Brain microvascular endothelial cell (primary cell): ENCODE measurements around the gene USH2A.

Experiments used
- DNase-seq: peaks from one replicate; pipeline ENCODE4 v3.0.0-alpha.2; 2020
- H3K27ac ChIP-seq: fragments of 250-450 bp; sonication (Bioruptor Pico); 2 replicates; pipeline ENCODE4 v1.5.1; 2020; ENCODE audit warnings: mild to moderate bottlenecking, moderate library complexity
- H3K27me3 ChIP-seq: fragments of 250-450 bp; sonication (Bioruptor Pico); replicated peaks from 2 replicates; pipeline ENCODE4 v1.5.1; 2020; ENCODE audit warnings: mild to moderate bottlenecking
- H3K36me3 ChIP-seq: fragments of 250-450 bp; sonication (Bioruptor Pico); replicated peaks from 2 replicates; pipeline ENCODE4 v1.5.1; 2020; ENCODE audit warnings: mild to moderate bottlenecking
- H3K4me3 ChIP-seq: 2 replicates; pipeline ENCODE4 v1.5.1; 2011; ENCODE audit warnings: low read depth, mild to moderate bottlenecking, control low read depth, low read length, moderate library complexity
- CTCF ChIP-seq: IDR thresholded peaks from 2 replicates; pipeline ENCODE4 v1.5.1; 2011; ENCODE audit warnings: low read depth, mild to moderate bottlenecking, moderate library complexity, low read length, control low read depth, inconsistent platforms; ENCODE audit errors: missing control alignments
- in situ Hi-C: cut with HindIII; loops from 2 replicates; pipeline ENCODE4 v1.10.0; 2017; ENCODE audit warnings: low sequenced_read_pairs, low pct_ligation_motif_present

The USH2A gene

GRCh38 chr1:216261631-216262030 is 161.6 kb downstream of the USH2A start:
- in situ Hi-C loops, result no loop called here
- no peak overlapping the region for H3K4me3 ChIP-seq

GRCh38 chr1:216258856-216259255 is 164.4 kb downstream of the USH2A start:
- no peaks in the 10 kb centered on the region for H3K36me3 ChIP-seq
- no peak for DNase-seq
- no peak overlapping the region for H3K4me3 ChIP-seq
- no peak overlapping the region for H3K27ac ChIP-seq
- in situ Hi-C loops, result no loop called here
- no peak for TF ChIP-seq CTCF
- no peaks in the 10 kb centered on the region for H3K27me3 ChIP-seq

More at GRCh38 chr1:216261631-216262030, 161.6 kb downstream of the USH2A start:
- Histone ChIP-seq H3K27ac (no peak overlapping the region), H3K27me3 (no peaks in the 10 kb centered on the region), H3K36me3 (no peaks in the 10 kb centered on the region)
- no peak for TF ChIP-seq CTCF
- no peak for DNase-seq

GRCh38 chr1:216258386-216258785 is 164.9 kb downstream of the USH2A start:
- in situ Hi-C loops, result no loop called here
- Histone ChIP-seq H3K4me3 (no peak overlapping the region), H3K27ac (no peak overlapping the region), H3K27me3 (no peaks in the 10 kb centered on the region), H3K36me3 (no peaks in the 10 kb centered on the region)
- no peak for DNase-seq
- TF ChIP-seq CTCF, result no peak

GRCh38 chr1:216250861-216251260 is 172.4 kb downstream of the USH2A start:
- H3K4me3 ChIP-seq, result no peak overlapping the region
- no peaks in the 10 kb centered on the region for H3K27me3 ChIP-seq
- TF ChIP-seq CTCF, result no peak
- no peak overlapping the region for H3K27ac ChIP-seq
- in situ Hi-C loops, result no loop called here
- no peaks in the 10 kb centered on the region for H3K36me3 ChIP-seq
- DNase-seq, result no peak

GRCh38 chr1:216248628-216249027 is 174.6 kb downstream of the USH2A start:
- Histone ChIP-seq H3K27me3 (no peaks in the 10 kb centered on the region), H3K4me3 (no peak overlapping the region), H3K27ac (no peak overlapping the region), H3K36me3 (no peaks in the 10 kb centered on the region)
- in situ Hi-C loops, result no loop called here
- no peak for DNase-seq
- no peak for TF ChIP-seq CTCF

GRCh38 chr1:216247937-216248336 is 175.3 kb downstream of the USH2A start:
- Histone ChIP-seq H3K27me3 (no peaks in the 10 kb centered on the region), H3K4me3 (no peak overlapping the region), H3K36me3 (no peaks in the 10 kb centered on the region), H3K27ac (no peak overlapping the region)
- in situ Hi-C loops, result no loop called here
- DNase-seq, result no peak
- no peak for TF ChIP-seq CTCF
